GM23248 (cell line): ENCODE data around the gene SLC44A2.

ENCODE experiments used
- EZH2 ChIP-seq: fragments of 200-600 bp; sonication (generic); IDR thresholded peaks from 2 replicates; pipeline ENCODE4 v1.6.1; 2018; ENCODE audit warnings: antibody characterized with exemption, mild to moderate bottlenecking; ENCODE audit not compliant: insufficient read depth, poor library complexity, severe bottlenecking
- EZH2phosphoT487 ChIP-seq: fragments of 200-600 bp; sonication (generic); IDR thresholded peaks from 2 replicates; pipeline ENCODE4 v1.6.1; 2018; ENCODE audit warnings: antibody characterized with exemption, moderate library complexity, mild to moderate bottlenecking, low read depth; ENCODE audit not compliant: insufficient read depth

DNA sequence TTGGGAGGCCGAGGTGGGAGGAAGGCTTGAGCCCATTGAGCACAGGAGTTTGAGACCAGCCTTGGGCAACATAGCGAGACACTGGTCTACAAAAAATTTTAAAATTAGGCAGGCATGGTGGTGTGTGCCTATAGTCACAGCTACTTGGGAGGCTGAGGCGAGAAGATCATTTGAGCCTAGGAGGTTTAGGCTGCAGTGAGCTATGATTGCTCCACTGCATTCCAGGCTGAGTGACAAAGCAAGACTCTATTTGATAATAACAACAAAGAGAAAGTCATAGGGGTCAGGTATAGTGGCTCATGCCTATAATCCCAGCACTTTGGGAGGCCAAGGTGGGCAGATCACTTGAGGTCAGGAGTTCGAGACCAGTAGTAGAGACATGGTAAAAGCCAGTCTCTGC lies 4.6 kb upstream of the SLC44A2 start:
- TF ChIP-seq EZH2 (no peak), EZH2phosphoT487 (no peak)
